ENCODE results near the gene DCAF6.
"Not testable (repeated sequence)": the region's sequence is repeated elsewhere in the genome, so short reads cannot be mapped to it uniquely, and the experiment has no call there.

Gene DCAF6

GRCh38 chr1:168031627-168032026, 95.1 kb downstream of the DCAF6 start:
- DNase-seq (ENCODE audit: low read depth in 2 of 2): no peak

- no peak for DNase-seq (ENCODE audit: low read depth in 2 of 2)
These were observed 95.5 kb downstream of the DCAF6 start for GRCh38 chr1:168032029-168032428.

GRCh38 chr1:168035345-168035744, 98.9 kb downstream of the DCAF6 start:
- no peak for DNase-seq (ENCODE audit: low read depth in 2 of 2)

GRCh38 chr1:168042362-168042761, 105.9 kb downstream of the DCAF6 start:
- no peak for DNase-seq (ENCODE audit: low read depth in 2 of 2)

GRCh38 chr1:168045311-168045710, 108.8 kb downstream of the DCAF6 start:
- DNase-seq (ENCODE audit: low read depth in 2 of 2): no peak

GRCh38 chr1:168050307-168050706, 113.8 kb downstream of the DCAF6 start:
- no peak for DNase-seq (ENCODE audit: low read depth in 2 of 2)

- no peak for DNase-seq (ENCODE audit: low read depth in 2 of 2)
These were observed 114.4 kb downstream of the DCAF6 start for GRCh38 chr1:168050880-168051279.

- DNase-seq (ENCODE audit: low read depth in 2 of 2): no peak
These were observed 117.2 kb downstream of the DCAF6 start for GRCh38 chr1:168053681-168054080.

- DNase-seq (ENCODE audit: low read depth in 2 of 2): no peak
These were observed 117.6 kb downstream of the DCAF6 start for GRCh38 chr1:168054117-168054516.

GRCh38 chr1:168056152-168056551, 119.7 kb downstream of the DCAF6 start:
- DNase-seq (ENCODE audit: low read depth in 2 of 2): not testable (repeated sequence)

- DNase-seq (ENCODE audit: low read depth in 2 of 2): no peak
These were observed 120.9 kb downstream of the DCAF6 start for GRCh38 chr1:168057355-168057754.

- no peak for DNase-seq (ENCODE audit: low read depth in 2 of 2)
These were observed 121.4 kb downstream of the DCAF6 start for GRCh38 chr1:168057921-168058320.

GRCh38 chr1:168064216-168064615, 127.7 kb downstream of the DCAF6 start:
- no peak for DNase-seq (ENCODE audit: low read depth in 2 of 2)

GRCh38 chr1:168065506-168065905, 129.0 kb downstream of the DCAF6 start:
- no peak for DNase-seq (ENCODE audit: low read depth in 2 of 2)

GRCh38 chr1:168069384-168069783, 132.9 kb downstream of the DCAF6 start:
- DNase-seq (ENCODE audit: low read depth in 2 of 2): no peak

- no peak for DNase-seq (ENCODE audit: low read depth in 2 of 2)
These were observed 143.3 kb downstream of the DCAF6 start for GRCh38 chr1:168079761-168080160.

GRCh38 chr1:168081373-168082007, 145.0 kb downstream of the DCAF6 start:
- no peak for DNase-seq (ENCODE audit: low read depth in 2 of 2)

- peak; percentile 52 to 63 for DNase-seq (ENCODE audit: low read depth in 2 of 2)
These were observed 145.8 kb downstream of the DCAF6 start for GRCh38 chr1:168082008-168082876.

GRCh38 chr1:168083456-168084325, 147.2 kb downstream of the DCAF6 start:
- DNase-seq (ENCODE audit: low read depth in 2 of 2): no peak

GRCh38 chr1:168084396-168085231, 148.1 kb downstream of the DCAF6 start:
- DNase-seq (ENCODE audit: low read depth in 2 of 2): peak; percentile 30 to 62

- DNase-seq (ENCODE audit: low read depth in 2 of 2): no peak
These were observed 149.0 kb downstream of the DCAF6 start for GRCh38 chr1:168085401-168085872.

Measured in stimulated activated CD4-positive, alpha-beta T cell treated with anti-CD3 and anti-CD28 coated beads, Interleukin-15, amount 100 ng/mL, for 48 hours (primary cell).